Calu3 (cell line): ENCODE measurements around the gene FBXL15. TPM values are rescaled to one million over a fixed set of nuclear protein-coding genes. Genes with fewer than 3 reads are reported as not detected.

Experiments used
- BruUV-seq: library from RNA; stranded (reverse); fragments of 400-500 nt; replicated peaks from 2 replicates; lab custom pipeline; 2021; lab: Mats Ljungman, UMichigan
- CTCF ChIA-PET: fragments of 300-600 bp; sonication (Branson Sonifier 250); formaldehyde crosslinking; loops from one replicate; lab custom pipeline; 2022; ENCODE audit warnings: antibody characterized with exemption; lab: Charles Lee
- DNase-seq: peaks from one replicate; pipeline ENCODE4 v3.0.0; 2022
- H3K27ac Mint-ChIP-seq: one replicate; pipeline ENCODE4 v1.8.0; 2022; ENCODE audit warnings: mixed read lengths; ENCODE audit not compliant: unreplicated experiment
- H3K27me3 Mint-ChIP-seq: one replicate; pipeline ENCODE4 v1.8.0; 2022; ENCODE audit warnings: mixed read lengths; ENCODE audit not compliant: unreplicated experiment
- H3K36me3 Mint-ChIP-seq: one replicate; pipeline ENCODE4 v1.8.0; 2022; ENCODE audit warnings: mild to moderate bottlenecking, moderate library complexity, mixed read lengths; ENCODE audit not compliant: insufficient read depth, unreplicated experiment
- H3K4me1 Mint-ChIP-seq: one replicate; pipeline ENCODE4 v1.8.0; 2022; ENCODE audit warnings: mild to moderate bottlenecking, low read depth, mixed read lengths; ENCODE audit not compliant: unreplicated experiment
- H3K4me3 Mint-ChIP-seq: one replicate; pipeline ENCODE4 v1.8.0; 2022; ENCODE audit warnings: mild to moderate bottlenecking, low read depth, moderate library complexity, mixed read lengths; ENCODE audit not compliant: unreplicated experiment
- H3K9me3 Mint-ChIP-seq: one replicate; pipeline ENCODE4 v1.8.0; 2022; ENCODE audit warnings: low read depth, mixed read lengths; ENCODE audit not compliant: unreplicated experiment
- CTCF ChIP-seq: fragments of 200-600 bp; IDR thresholded peaks from one replicate; pipeline ENCODE4 v1.8.0; 2022; ENCODE audit warnings: antibody characterized with exemption; ENCODE audit not compliant: unreplicated experiment
- intact Hi-C: fragments of 100-400 bp; cut with micrococcal nuclease; formaldehyde crosslinking; loops from one replicate; pipeline ENCODE4 v1.10.0; 2022; ENCODE audit not compliant: unreplicated experiment
- total RNA-seq: library from RNA; stranded (reverse); gene quantifications from 2 replicates; pipeline ENCODE4 v1.2.3, GENCODE V29; 2022

Gene FBXL15
- total RNA-seq, 1 experiment from 2014 or later, result 6.4 TPM

GRCh38 chr10:102413806-102414561, 6.7 kb upstream of the FBXL15 start:
- CTCF ChIA-PET, result interaction anchor here (1.0 to 1.6 kb wide), 2 partner anchors 9 to 10 kb away, joined by 4 to 5 read pairs; no protein-coding TSS in a partner anchor
- no TSS peak for BruUV-seq
- DNase-seq, result no peak
- Mint-ChIP-seq H3K4me3 (no peak overlapping the region), H3K27ac (peak overlapping the region; percentile 44), H3K4me1 (peaks cover 8% of the 10 kb centered on the region), H3K9me3 (no peaks in the 10 kb centered on the region), H3K27me3 (peaks cover 97% of the 10 kb centered on the region), H3K36me3 (peaks cover under 1% of the 10 kb centered on the region)
- no peak for TF ChIP-seq CTCF
- intact Hi-C loops, result no loop called here

GRCh38 chr10:102414749-102415148, 5.9 kb upstream of the FBXL15 start:
- peak overlapping the region; percentile 44 for H3K27ac Mint-ChIP-seq
- peaks cover 8% of the 10 kb centered on the region for H3K36me3 Mint-ChIP-seq
- no peak for TF ChIP-seq CTCF
- H3K4me1 Mint-ChIP-seq, result peaks cover 8% of the 10 kb centered on the region
- peaks cover 89% of the 10 kb centered on the region for H3K27me3 Mint-ChIP-seq
- no peak overlapping the region for H3K4me3 Mint-ChIP-seq
- no TSS peak for BruUV-seq
- intact Hi-C loops, result no loop called here
- H3K9me3 Mint-ChIP-seq, result no peaks in the 10 kb centered on the region
- DNase-seq, result no peak
- CTCF ChIA-PET, result no interaction called here

GRCh38 chr10:102416283-102416682, 4.4 kb upstream of the FBXL15 start:
- no peak overlapping the region for H3K27ac Mint-ChIP-seq
- no TSS peak for BruUV-seq
- CTCF ChIA-PET, result no interaction called here
- peaks cover 74% of the 10 kb centered on the region for H3K27me3 Mint-ChIP-seq
- H3K9me3 Mint-ChIP-seq, result no peaks in the 10 kb centered on the region
- no peak for TF ChIP-seq CTCF
- H3K36me3 Mint-ChIP-seq, result peaks cover 24% of the 10 kb centered on the region
- DNase-seq, result no peak
- H3K4me1 Mint-ChIP-seq, result peaks cover 8% of the 10 kb centered on the region
- no peak overlapping the region for H3K4me3 Mint-ChIP-seq
- intact Hi-C loops, result no loop called here

GRCh38 chr10:102416695-102417094, 3.9 kb upstream of the FBXL15 start:
- Mint-ChIP-seq H3K9me3 (no peaks in the 10 kb centered on the region), H3K27ac (no peak overlapping the region)
- no peak for TF ChIP-seq CTCF

More at GRCh38 chr10:102416695-102417094, 3.9 kb upstream of the FBXL15 start:
- no TSS peak for BruUV-seq
- DNase-seq, result no peak
- Mint-ChIP-seq H3K36me3 (peaks cover 28% of the 10 kb centered on the region), H3K27me3 (peaks cover 70% of the 10 kb centered on the region), H3K4me3 (no peak overlapping the region), H3K4me1 (peaks cover 8% of the 10 kb centered on the region)
- CTCF ChIA-PET, result no interaction called here
- intact Hi-C loops, result no loop called here
